ENCODE measurements around the gene IL4R.
"Not testable (repeated sequence)": the region's sequence is repeated elsewhere in the genome, so short reads cannot be mapped to it uniquely, and the experiment has no call there.

The IL4R gene

GRCh38 chr16:27407133-27407532, 93.4 kb downstream of the IL4R start:
- DNase-seq (ENCODE audit: low read depth): no peak
- TF ChIP-seq MAX (IDR thresholded peaks at IDR 0.05; ENCODE audit: low read depth, low read length): no peak
- no peak for TF ChIP-seq POLR2A (IDR thresholded peaks at IDR 0.05; ENCODE audit: extremely low read depth, insufficient read length)
- TF ChIP-seq MYC (IDR thresholded peaks at IDR 0.05; ENCODE audit: low read depth, low read length): no peak
- no peak for TF ChIP-seq CTCF (IDR thresholded peaks at IDR 0.05; ENCODE audit: low read depth, low read length)
- no peak overlapping the region for H3K4me3 ChIP-seq (ENCODE audit: low read depth, low read length)

DNA sequence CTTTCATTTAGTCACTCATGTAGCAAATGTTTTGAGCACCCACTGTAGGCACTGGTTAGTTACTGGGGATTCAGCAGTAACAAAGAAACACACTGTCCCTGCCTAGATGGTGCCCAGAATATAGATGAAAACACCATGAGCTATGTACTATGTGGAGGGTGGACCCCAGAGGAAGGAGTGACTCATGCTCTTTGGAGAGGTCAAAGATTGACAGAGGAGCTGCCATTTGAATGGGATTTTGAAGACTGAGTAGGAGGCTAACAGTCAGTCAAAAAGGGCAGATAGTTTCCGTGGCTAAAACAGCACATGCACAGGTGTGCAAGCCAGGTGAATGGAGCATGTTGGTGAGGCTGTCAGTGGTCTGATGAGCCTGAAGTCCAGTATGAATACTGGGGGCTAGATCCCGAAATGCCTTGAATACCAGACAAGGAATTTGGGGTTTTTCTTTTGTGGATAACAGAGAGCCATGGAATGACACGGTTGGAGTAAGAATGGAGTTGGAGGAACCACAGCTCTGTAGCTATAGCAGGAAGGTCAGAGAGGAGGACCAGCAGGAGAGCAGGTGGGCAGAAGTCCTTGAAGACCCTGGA, 94.3 kb downstream of the IL4R start:
- TF ChIP-seq MAX (IDR thresholded peaks at IDR 0.05; ENCODE audit: low read depth, low read length): no peak
- no peak for TF ChIP-seq POLR2A (IDR thresholded peaks at IDR 0.05; ENCODE audit: extremely low read depth, insufficient read length)
- TF ChIP-seq CTCF (IDR thresholded peaks at IDR 0.05; ENCODE audit: low read depth, low read length): no peak
- TF ChIP-seq MYC (IDR thresholded peaks at IDR 0.05; ENCODE audit: low read depth, low read length): no peak
- no peak overlapping the region for H3K4me3 ChIP-seq (ENCODE audit: low read depth, low read length)
- DNase-seq (ENCODE audit: low read depth): peak; percentile 58

DNA sequence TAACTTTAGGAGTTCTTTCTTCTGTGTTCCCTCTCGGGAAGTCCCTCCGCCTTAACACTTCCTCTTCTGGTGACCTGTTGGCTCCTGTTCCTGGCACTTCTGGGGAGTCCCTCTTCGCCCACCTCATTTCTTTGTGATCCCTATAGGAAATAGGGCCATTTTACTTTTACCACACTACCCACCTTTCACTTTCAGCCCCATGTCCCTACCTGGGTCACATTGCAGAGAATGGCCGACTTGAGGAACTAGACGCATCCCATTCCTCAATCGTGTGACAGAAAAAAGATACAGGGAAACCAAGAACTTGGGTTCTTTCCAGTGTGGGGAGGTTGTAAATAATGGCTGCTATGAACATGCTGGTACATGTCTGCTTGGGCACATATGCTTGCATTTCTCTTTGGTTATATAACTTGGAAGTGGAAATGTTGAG, 94.8 kb downstream of the IL4R start:
- no peak for TF ChIP-seq POLR2A (IDR thresholded peaks at IDR 0.05; ENCODE audit: extremely low read depth, insufficient read length)
- no peak for TF ChIP-seq CTCF (IDR thresholded peaks at IDR 0.05; ENCODE audit: low read depth, low read length)
- TF ChIP-seq MAX (IDR thresholded peaks at IDR 0.05; ENCODE audit: low read depth, low read length): no peak
- no peak for TF ChIP-seq MYC (IDR thresholded peaks at IDR 0.05; ENCODE audit: low read depth, low read length)

DNA sequence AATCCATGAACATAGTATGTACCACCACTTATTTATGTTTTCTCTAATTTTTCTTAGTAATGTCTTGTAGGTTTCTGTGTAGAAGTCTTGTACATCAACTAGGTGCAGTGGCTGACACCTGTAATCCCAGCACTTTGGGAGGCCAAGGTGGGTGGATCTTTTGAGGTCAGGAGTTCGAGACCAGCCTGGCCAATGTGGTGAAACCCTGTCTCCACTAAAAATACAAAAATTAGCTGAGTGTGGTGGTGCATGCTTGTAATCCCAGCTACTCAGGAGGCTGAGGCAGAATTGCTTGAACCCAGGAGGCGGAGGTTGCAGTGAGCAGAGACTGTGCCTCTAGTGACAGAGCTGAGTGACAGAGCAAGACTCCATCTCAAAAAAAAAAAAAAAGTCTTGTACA, 96.2 kb downstream of the IL4R start:
- not testable (repeated sequence) for H3K4me3 ChIP-seq (ENCODE audit: low read depth, low read length); DNase-seq (ENCODE audit: low read depth)

More for the DNA sequence above, 94.8 kb downstream of the IL4R start:
- no peak for DNase-seq (ENCODE audit: low read depth)
- no peak overlapping the region for H3K4me3 ChIP-seq (ENCODE audit: low read depth, low read length)

- no peak for TF ChIP-seq MAX (IDR thresholded peaks at IDR 0.05; ENCODE audit: low read depth, low read length)
- no peak for TF ChIP-seq POLR2A (IDR thresholded peaks at IDR 0.05; ENCODE audit: extremely low read depth, insufficient read length)
- TF ChIP-seq CTCF (IDR thresholded peaks at IDR 0.05; ENCODE audit: low read depth, low read length): no peak
- no peak for TF ChIP-seq MYC (IDR thresholded peaks at IDR 0.05; ENCODE audit: low read depth, low read length)
- no peak overlapping the region for H3K4me3 ChIP-seq (ENCODE audit: low read depth, low read length)
- DNase-seq (ENCODE audit: low read depth): no peak
These were observed 97.0 kb downstream of the IL4R start for GRCh38 chr16:27410761-27411160.

DNA sequence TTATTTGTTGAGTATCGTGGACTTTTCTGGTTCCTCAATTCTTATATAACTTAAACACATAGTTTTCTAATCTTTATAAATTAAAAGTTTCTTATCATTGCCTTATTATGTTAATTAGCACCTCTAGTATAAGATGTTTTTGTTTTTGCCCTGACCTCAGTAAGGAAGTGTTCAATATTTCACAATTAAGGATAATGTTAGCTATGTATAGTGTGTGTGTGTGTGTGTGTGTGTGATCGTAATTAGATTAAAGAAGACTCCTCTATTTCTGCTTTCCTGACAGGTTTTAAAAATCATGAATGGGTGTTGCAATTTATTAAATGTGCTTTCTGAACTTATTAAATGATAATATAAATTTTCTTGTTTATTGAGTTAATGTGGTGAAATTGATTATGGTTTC, 100.2 kb downstream of the IL4R start:
- no peak for DNase-seq (ENCODE audit: low read depth)
- TF ChIP-seq MYC (IDR thresholded peaks at IDR 0.05; ENCODE audit: low read depth, low read length): no peak
- TF ChIP-seq POLR2A (IDR thresholded peaks at IDR 0.05; ENCODE audit: extremely low read depth, insufficient read length): no peak
- TF ChIP-seq CTCF (IDR thresholded peaks at IDR 0.05; ENCODE audit: low read depth, low read length): no peak
- no peak for TF ChIP-seq MAX (IDR thresholded peaks at IDR 0.05; ENCODE audit: low read depth, low read length)

More for the DNA sequence above, 100.2 kb downstream of the IL4R start:
- H3K4me3 ChIP-seq (ENCODE audit: low read depth, low read length): no peak overlapping the region
